Endodermal cell (in vitro differentiated cells): ENCODE measurements around the gene KCNJ1. TPM values are rescaled to one million over a fixed set of nuclear protein-coding genes. Genes with fewer than 3 reads are reported as not detected.

Experiments used
- DNase-seq: peaks from one replicate; pipeline ENCODE4 v3.0.0-alpha.2; 2017
- H3K27ac ChIP-seq: 2 replicates; pipeline ENCODE4 v1.5.1; 2013; ENCODE audit warnings: mild to moderate bottlenecking, low read depth, low read length, moderate library complexity
- H3K27me3 ChIP-seq: 2 replicates; pipeline ENCODE4 v1.6.1; 2013; ENCODE audit warnings: mild to moderate bottlenecking, low read length, moderate library complexity; ENCODE audit not compliant: insufficient read depth, control insufficient read depth, poor library complexity, severe bottlenecking
- H3K36me3 ChIP-seq: 2 replicates; pipeline ENCODE4 v1.7.0; 2013; ENCODE audit warnings: mild to moderate bottlenecking, low read length, moderate library complexity; ENCODE audit not compliant: control insufficient read depth, insufficient read depth
- H3K4me1 ChIP-seq: one replicate; pipeline ENCODE4 v1.7.0; 2013; ENCODE audit warnings: low read length; ENCODE audit not compliant: control insufficient read depth, insufficient read depth
- H3K4me3 ChIP-seq: 2 replicates; pipeline ENCODE4 v1.5.1; 2013; ENCODE audit warnings: mild to moderate bottlenecking, low read length, moderate library complexity
- H3K9ac ChIP-seq: 2 replicates; pipeline ENCODE4 v1.6.1; 2013; ENCODE audit warnings: mild to moderate bottlenecking, low read length, moderate library complexity; ENCODE audit not compliant: poor library complexity, severe bottlenecking; ENCODE audit errors: extremely low read depth
- H3K9me3 ChIP-seq: 2 replicates; pipeline ENCODE4 v1.6.1; 2013; ENCODE audit warnings: mild to moderate bottlenecking, low read length, moderate library complexity; ENCODE audit not compliant: control insufficient read depth
- H3K27ac Mint-ChIP-seq: 2 replicates; pipeline ENCODE4 v1.8.0; 2020; ENCODE audit warnings: mixed read lengths
- H3K27me3 Mint-ChIP-seq: 2 replicates; pipeline ENCODE4 v1.8.0; 2021; ENCODE audit warnings: mild to moderate bottlenecking, mixed read lengths; ENCODE audit not compliant: insufficient read depth
- H3K36me3 Mint-ChIP-seq: 2 replicates; pipeline ENCODE4 v1.8.0; 2020; ENCODE audit warnings: low read depth, mixed read lengths
- H3K4me1 Mint-ChIP-seq: 2 replicates; pipeline ENCODE4 v1.8.0; 2020; ENCODE audit warnings: mixed read lengths
- H3K4me3 Mint-ChIP-seq: 2 replicates; pipeline ENCODE4 v1.8.0; 2020; ENCODE audit warnings: mild to moderate bottlenecking, moderate library complexity, mixed read lengths
- H3K9me3 Mint-ChIP-seq: 2 replicates; pipeline ENCODE4 v1.8.0; 2020; ENCODE audit warnings: mild to moderate bottlenecking, mixed read lengths
- WGBS, 2 experiments: methylation state at CpG; one replicate each; pipeline versions ENCODE4 v1.1.5 to v1.1.7; 2013; ENCODE audit warnings: missing lambda C conversion rate in 2 of 2, mixed read lengths in 1 of 2; ENCODE audit not compliant: insufficient coverage in 1 of 2, insufficient read length in 1 of 2; 5-methylcytosine and 5-hydroxymethylcytosine counted together
- total RNA-seq, 2 donors: library from RNA; stranded (reverse); fragmentation: NEBNext Ultra II Directional in 1 of 2; extraction: Animal tissue kit (Norgen Biotek cat#: 25700) in 1 of 2; gene quantifications; 2 replicates in 1 of 2; 3 replicates in 1 of 2; pipeline ENCODE4 v1.2.1, GENCODE V29; 2021
- TF ChIP-seq, protein P1 (sequence below): fragments of 200-600 bp; sonication (generic); conservative IDR thresholded peaks from 2 replicates; pipeline ENCODE4 v1.5.0; 2021; ENCODE audit warnings: antibody characterized with exemption, mild to moderate bottlenecking

KCNJ1 gene
- total RNA-seq, 2 donors from 2014 or later, result not detected

DNA sequence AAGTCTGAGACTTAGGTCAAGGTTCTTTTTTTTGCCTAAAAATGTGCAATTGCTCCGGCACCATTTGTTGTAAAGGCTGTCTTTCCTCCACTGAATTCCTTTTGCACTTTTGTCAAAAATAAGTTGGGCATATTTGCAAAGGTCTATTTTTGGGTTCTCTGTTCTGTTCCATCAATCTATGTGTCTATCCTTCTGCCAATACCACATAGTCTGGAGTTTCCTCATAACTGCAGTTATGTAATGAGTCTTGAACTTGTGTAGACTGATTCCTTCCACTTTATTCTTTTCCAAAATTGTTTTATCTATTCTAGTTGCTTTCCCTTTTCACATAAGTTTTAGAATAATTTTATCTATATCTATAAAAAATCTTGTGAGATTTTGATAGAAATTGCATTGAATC, 30.7 kb upstream of the KCNJ1 start:
- Mint-ChIP-seq H3K4me1 (peaks cover 24% of the 10 kb centered on the region), H3K27ac (no peak overlapping the region), H3K9me3 (no peaks in the 10 kb centered on the region), H3K27me3 (peaks cover 46% of the 10 kb centered on the region), H3K4me3 (no peak overlapping the region), H3K36me3 (no peaks in the 10 kb centered on the region)
- Histone ChIP-seq H3K36me3 (no peaks in the 10 kb centered on the region), H3K9me3 (no peaks in the 10 kb centered on the region), H3K9ac (no peak overlapping the region), H3K4me1 (peaks cover 20% of the 10 kb centered on the region), H3K27ac (no peak overlapping the region), H3K4me3 (no peak overlapping the region), H3K27me3 (peaks cover 50% of the 10 kb centered on the region)
- WGBS, 2 experiments, result 94 to 100% methylated on average over 1 of the region's 1 CpG
- TF ChIP-seq, protein P1, sequence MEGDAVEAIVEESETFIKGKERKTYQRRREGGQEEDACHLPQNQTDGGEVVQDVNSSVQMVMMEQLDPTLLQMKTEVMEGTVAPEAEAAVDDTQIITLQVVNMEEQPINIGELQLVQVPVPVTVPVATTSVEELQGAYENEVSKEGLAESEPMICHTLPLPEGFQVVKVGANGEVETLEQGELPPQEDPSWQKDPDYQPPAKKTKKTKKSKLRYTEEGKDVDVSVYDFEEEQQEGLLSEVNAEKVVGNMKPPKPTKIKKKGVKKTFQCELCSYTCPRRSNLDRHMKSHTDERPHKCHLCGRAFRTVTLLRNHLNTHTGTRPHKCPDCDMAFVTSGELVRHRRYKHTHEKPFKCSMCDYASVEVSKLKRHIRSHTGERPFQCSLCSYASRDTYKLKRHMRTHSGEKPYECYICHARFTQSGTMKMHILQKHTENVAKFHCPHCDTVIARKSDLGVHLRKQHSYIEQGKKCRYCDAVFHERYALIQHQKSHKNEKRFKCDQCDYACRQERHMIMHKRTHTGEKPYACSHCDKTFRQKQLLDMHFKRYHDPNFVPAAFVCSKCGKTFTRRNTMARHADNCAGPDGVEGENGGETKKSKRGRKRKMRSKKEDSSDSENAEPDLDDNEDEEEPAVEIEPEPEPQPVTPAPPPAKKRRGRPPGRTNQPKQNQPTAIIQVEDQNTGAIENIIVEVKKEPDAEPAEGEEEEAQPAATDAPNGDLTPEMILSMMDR, result no peak
- DNase-seq, result no peak

DNA sequence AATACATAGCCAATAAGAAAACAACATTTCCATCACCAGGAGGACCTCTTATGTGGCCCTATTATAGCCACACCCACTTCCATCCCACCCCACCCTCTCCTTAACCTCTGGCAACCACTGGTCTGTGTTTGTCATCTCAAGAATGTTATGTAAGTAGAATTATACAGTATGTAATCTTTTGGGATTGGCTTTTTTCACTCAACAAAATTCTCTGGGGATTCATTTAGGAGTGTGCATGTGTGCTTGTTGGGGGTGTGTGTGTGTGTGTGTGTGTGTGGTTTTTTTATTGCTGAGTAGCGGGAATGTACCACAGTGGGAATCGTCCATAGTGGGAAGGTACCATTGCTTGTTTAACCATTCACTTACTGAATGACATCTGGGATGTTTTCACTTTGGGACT, 29.3 kb upstream of the KCNJ1 start:
- Histone ChIP-seq H3K9ac (no peak overlapping the region), H3K27me3 (peaks cover 41% of the 10 kb centered on the region), H3K4me3 (no peak overlapping the region), H3K27ac (no peak overlapping the region), H3K9me3 (no peaks in the 10 kb centered on the region), H3K4me1 (peaks cover 18% of the 10 kb centered on the region), H3K36me3 (no peaks in the 10 kb centered on the region)
- no peak overlapping the region for H3K4me3 Mint-ChIP-seq
- H3K36me3 Mint-ChIP-seq, result no peaks in the 10 kb centered on the region
- TF ChIP-seq, protein P1, result no peak
- H3K27me3 Mint-ChIP-seq, result peaks cover 42% of the 10 kb centered on the region
- no peak for DNase-seq
- H3K9me3 Mint-ChIP-seq, result no peaks in the 10 kb centered on the region
- 80 to 100% methylated on average over 2 of the region's 2 CpGs for WGBS, 2 experiments
- H3K4me1 Mint-ChIP-seq, result peaks cover 28% of the 10 kb centered on the region
- no peak overlapping the region for H3K27ac Mint-ChIP-seq

DNA sequence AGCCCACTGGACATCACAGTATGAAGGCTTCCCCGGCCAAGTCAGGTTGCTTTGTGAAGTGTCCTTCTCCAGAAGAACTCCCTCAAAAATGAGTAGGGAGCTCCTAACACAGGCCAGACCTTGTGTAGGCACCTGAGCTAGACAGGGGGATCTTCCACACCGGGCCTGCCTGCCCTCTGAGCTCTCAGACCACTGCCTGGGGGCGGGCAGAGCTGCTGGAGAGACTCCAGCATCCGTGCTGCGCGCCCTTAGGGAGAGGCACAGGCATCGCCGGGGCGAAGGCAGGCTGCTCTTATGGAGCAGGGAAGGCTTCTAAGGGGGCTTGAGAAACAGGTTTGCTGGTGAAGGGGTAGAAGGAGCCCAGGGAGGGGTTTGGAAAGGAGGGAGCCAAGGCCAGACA, 28.4 kb upstream of the KCNJ1 start:
- Histone ChIP-seq H3K36me3 (no peaks in the 10 kb centered on the region), H3K4me3 (no peak overlapping the region), H3K27ac (no peak overlapping the region), H3K4me1 (peaks cover 18% of the 10 kb centered on the region), H3K9me3 (no peaks in the 10 kb centered on the region), H3K27me3 (peaks cover 38% of the 10 kb centered on the region), H3K9ac (no peak overlapping the region)
- TF ChIP-seq, protein P1, result no peak
- H3K9me3 Mint-ChIP-seq, result no peaks in the 10 kb centered on the region
- peaks cover 38% of the 10 kb centered on the region for H3K27me3 Mint-ChIP-seq
- 86 to 95% methylated on average over 2 to 9 of the region's 9 CpGs for WGBS, 2 experiments
- no peak overlapping the region for H3K27ac Mint-ChIP-seq
- no peak overlapping the region for H3K4me3 Mint-ChIP-seq
- H3K4me1 Mint-ChIP-seq, result peaks cover 28% of the 10 kb centered on the region
- DNase-seq, result no peak
- H3K36me3 Mint-ChIP-seq, result no peaks in the 10 kb centered on the region
